RWPE1 (cell line): ENCODE measurements around the gene ANKS4B.
"Not testable (repeated sequence)": the region's sequence is repeated elsewhere in the genome, so short reads cannot be mapped to it uniquely, and the experiment has no call there.

Experiments
- CTCF ChIA-PET: fragments of 350-600 bp; sonication (Branson Sonifier 250); formaldehyde crosslinking; extraction: SDS; loops from one replicate; lab custom pipeline; 2021; lab: Yijun Ruan, JAX
- POLR2A ChIA-PET: fragments of 400-600 bp; formaldehyde crosslinking; extraction: SDS; loops from one replicate; lab custom pipeline; 2020; ENCODE audit warnings: antibody characterized with exemption; ENCODE audit not compliant: low non-redundant PET; lab: Yijun Ruan, JAX
- DNase-seq: peaks from one replicate; pipeline ENCODE4 v3.0.0; 2012; ENCODE audit warnings: low spot score
- H3K27ac ChIP-seq: fragments of 450-650 bp; 2 replicates; pipeline ENCODE4 v1.5.1; 2017
- TF ChIP-seq, protein P1 (sequence below): fragments of 450-650 bp; conservative IDR thresholded peaks from 2 replicates; pipeline ENCODE4 v1.5.1; 2017; ENCODE audit warnings: low read depth, mild to moderate bottlenecking

ANKS4B gene

GRCh38 chr16:21190013-21190412, 43.5 kb upstream of the ANKS4B start:
- TF ChIP-seq, protein P1, sequence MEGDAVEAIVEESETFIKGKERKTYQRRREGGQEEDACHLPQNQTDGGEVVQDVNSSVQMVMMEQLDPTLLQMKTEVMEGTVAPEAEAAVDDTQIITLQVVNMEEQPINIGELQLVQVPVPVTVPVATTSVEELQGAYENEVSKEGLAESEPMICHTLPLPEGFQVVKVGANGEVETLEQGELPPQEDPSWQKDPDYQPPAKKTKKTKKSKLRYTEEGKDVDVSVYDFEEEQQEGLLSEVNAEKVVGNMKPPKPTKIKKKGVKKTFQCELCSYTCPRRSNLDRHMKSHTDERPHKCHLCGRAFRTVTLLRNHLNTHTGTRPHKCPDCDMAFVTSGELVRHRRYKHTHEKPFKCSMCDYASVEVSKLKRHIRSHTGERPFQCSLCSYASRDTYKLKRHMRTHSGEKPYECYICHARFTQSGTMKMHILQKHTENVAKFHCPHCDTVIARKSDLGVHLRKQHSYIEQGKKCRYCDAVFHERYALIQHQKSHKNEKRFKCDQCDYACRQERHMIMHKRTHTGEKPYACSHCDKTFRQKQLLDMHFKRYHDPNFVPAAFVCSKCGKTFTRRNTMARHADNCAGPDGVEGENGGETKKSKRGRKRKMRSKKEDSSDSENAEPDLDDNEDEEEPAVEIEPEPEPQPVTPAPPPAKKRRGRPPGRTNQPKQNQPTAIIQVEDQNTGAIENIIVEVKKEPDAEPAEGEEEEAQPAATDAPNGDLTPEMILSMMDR, result no peak
- CTCF ChIA-PET, result interaction anchor here (0.5 to 2.7 kb wide), 2 partner anchors 110 to 325 kb away, joined by 3 to 30 read pairs; no protein-coding TSS in a partner anchor
- no peak for DNase-seq
- H3K27ac ChIP-seq, result no peak overlapping the region
- POLR2A ChIA-PET, result no interaction called here

DNA sequence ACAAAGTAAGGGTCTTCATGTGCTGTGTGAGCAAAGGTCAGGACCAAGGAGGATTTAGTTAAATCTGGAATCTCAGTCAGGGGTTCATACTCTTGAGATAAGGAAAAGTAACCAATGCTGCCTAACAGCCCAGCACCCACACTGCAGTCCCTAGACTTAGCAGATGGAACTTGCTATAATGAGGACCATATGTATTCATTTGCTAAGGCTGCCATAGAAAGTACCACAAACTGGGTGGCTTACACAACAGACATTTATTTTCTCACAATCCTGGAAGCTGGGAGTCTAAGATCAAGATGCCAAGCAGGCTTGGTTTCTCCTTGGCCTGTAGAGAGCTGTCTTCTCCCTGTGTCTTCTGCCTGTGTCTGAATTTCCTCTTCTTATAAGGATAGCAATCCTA, 42.9 kb upstream of the ANKS4B start:
- TF ChIP-seq, protein P1, result no peak
- ChIA-PET CTCF (no interaction called here), POLR2A (no interaction called here)
- DNase-seq, result no peak
- H3K27ac ChIP-seq, result no peak overlapping the region

- no peak for DNase-seq
- TF ChIP-seq, protein P1, result no peak
- ChIA-PET CTCF (interaction anchor here (0.7 kb wide), 1 partner anchor 362 kb away, joined by 4 read pairs; no protein-coding TSS in a partner anchor), POLR2A (no interaction called here)
- H3K27ac ChIP-seq, result no peak overlapping the region
Measured at GRCh38 chr16:21192991-21193390, 40.5 kb upstream of the ANKS4B start.

DNA sequence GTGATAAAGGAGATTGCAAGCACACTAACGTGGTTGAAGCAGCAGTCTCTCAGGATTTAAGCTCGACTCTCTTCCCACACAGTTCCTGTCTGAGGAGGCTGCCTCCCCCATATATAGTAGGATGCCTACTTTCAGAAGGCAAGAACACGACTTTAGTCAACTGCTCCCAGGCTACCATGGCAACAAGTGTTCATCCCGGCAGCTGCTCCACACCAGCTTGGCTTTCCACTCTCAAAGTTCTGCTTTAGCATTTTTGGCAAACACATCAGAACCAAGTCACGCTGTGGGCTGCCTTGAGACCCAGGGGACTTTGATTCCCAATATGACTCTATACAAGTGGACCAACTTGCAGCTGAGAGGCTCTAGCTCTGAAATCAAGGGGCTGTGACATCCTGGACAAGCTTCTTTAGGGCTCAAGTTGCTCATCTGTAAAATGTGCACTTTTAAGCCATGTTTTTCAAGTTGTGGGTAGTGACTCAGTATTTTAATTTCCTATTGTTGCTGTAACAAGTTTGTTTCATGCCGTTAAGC, 38.7 kb upstream of the ANKS4B start:
- DNase-seq, result no peak
- CTCF ChIA-PET, result interaction anchor here (1.3 kb wide), 1 partner anchor 106 kb away, joined by 3 read pairs; no protein-coding TSS in a partner anchor
- TF ChIP-seq, protein P1, result no peak
- POLR2A ChIA-PET, result no interaction called here
- no peak overlapping the region for H3K27ac ChIP-seq

GRCh38 chr16:21195330-21195729, 38.2 kb upstream of the ANKS4B start:
- CTCF ChIA-PET, result interaction anchor here (1.3 kb wide), 1 partner anchor 105 kb away, joined by 3 read pairs; no protein-coding TSS in a partner anchor
- H3K27ac ChIP-seq, DNase-seq, POLR2A ChIA-PET: not testable (repeated sequence)

DNA sequence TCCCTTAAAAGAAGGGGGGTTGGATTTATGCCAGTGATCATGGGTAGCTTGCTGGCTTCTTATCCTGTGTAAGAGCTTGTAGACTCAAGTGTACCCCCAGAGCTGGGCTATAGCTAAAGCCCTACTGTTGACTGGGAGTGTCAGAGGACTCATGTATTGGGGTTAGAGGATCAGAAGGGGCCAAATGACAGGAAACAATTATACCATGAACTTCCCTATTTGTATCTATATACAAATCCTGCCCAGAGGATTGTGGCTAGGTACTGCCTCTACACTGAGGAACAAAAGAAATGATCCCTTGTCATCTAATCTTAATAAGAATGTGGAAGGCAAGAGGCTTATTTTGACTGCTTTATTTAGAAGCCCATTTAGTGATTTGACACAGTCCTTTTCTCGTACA, 36.4 kb upstream of the ANKS4B start:
- ChIA-PET POLR2A (no interaction called here), CTCF (interaction anchor here (0.7 kb wide), 1 partner anchor 357 kb away, joined by 3 read pairs; no protein-coding TSS in a partner anchor)
- no peak for DNase-seq
- no peak overlapping the region for H3K27ac ChIP-seq
- TF ChIP-seq, protein P1, result no peak

- CTCF ChIA-PET, result interaction anchor here (0.7 to 1.6 kb wide), 2 partner anchors 9 to 356 kb away, joined by 3 to 6 read pairs; no protein-coding TSS in a partner anchor
- H3K27ac ChIP-seq, result no peak overlapping the region
- POLR2A ChIA-PET, result no interaction called here
- TF ChIP-seq, protein P1, result no peak
- no peak for DNase-seq
Measured at GRCh38 chr16:21197621-21198020, 35.9 kb upstream of the ANKS4B start.
